Adipose tissue (tissue), 3 donors: ENCODE results near the gene RNPEPL1. TPM values are rescaled to one million over a fixed set of nuclear protein-coding genes. Genes with fewer than 3 reads are reported as not detected.

Experiments
- H3K27ac ChIP-seq: one replicate; pipeline ENCODE4 v1.5.1; 2013; ENCODE audit warnings: low read depth, low read length
- WGBS, 3 donors: extraction: QIAGEN DNeasy Blood & Tissue Kit; methylation state at CpG; one replicate each; pipeline ENCODE4 v1.1.7; 2013; 5-methylcytosine and 5-hydroxymethylcytosine counted together
- polyA plus RNA-seq, 3 donors: library from polyadenylated mRNA; stranded (reverse); fragments of 200-250 nt; gene quantifications; one replicate each; pipeline ENCODE4 v1.2.3, GENCODE V29; 2013
- donor health status: healthy with polysubstance abuse.
- donor health status: Bipolar disorder and iron deficiency.
- donor health status: healthy.

RNPEPL1 gene
- polyA plus RNA-seq, 3 donors = 53.8 to 107 (median 72.8) TPM

- no peak overlapping the region for H3K27ac ChIP-seq
- 84 to 92% (median 85%) methylated on average over 6 to 7 of the region's 7 CpGs for WGBS, 3 donors
Observed at GRCh38 chr2:240628507-240628807, 60.2 kb downstream of the RNPEPL1 start.

GRCh38 chr2:240628808-240629618 lies 60.7 kb downstream of the RNPEPL1 start:
- H3K27ac ChIP-seq = no peak overlapping the region
- 63 to 76% (median 64%) methylated on average over 20 of the region's 20 CpGs for WGBS, 3 donors

GRCh38 chr2:240629619-240629967 lies 61.3 kb downstream of the RNPEPL1 start:
- no peak overlapping the region for H3K27ac ChIP-seq
- 77 to 88% (median 84%) methylated on average over 5 of the region's 5 CpGs for WGBS, 3 donors

- WGBS, 3 donors = 93 to 94% (median 94%) methylated on average over 50 of the region's 50 CpGs
- no peak overlapping the region for H3K27ac ChIP-seq
Observed at GRCh38 chr2:240629968-240630770, 61.9 kb downstream of the RNPEPL1 start.

Other genes with a start within 250 kb of the RNPEPL1 start
- 10 to 100 TPM; 22.5 to 62.0 (median 27.1) TPM for gene GPC1, start 132.8 kb upstream of the RNPEPL1 start, polyA plus RNA-seq
- 1 to 10 TPM; 4.6 to 6.7 (median 6.5) TPM for gene ANKMY1, start 10.5 kb upstream of the RNPEPL1 start, polyA plus RNA-seq
- 1 to 10 TPM; 3.2 to 4.6 (median 4.3) TPM for gene DUSP28, start 8.1 kb upstream of the RNPEPL1 start, polyA plus RNA-seq
- gene CAPN10, start 18.2 kb downstream of the RNPEPL1 start, polyA plus RNA-seq = 10 to 100 TPM; 13.4 to 25.3 (median 18.7) TPM
- 1 to 10 TPM in 2 of 3 donors, under 1 TPM in 1; 0.60 to 2.3 (median 1.6) TPM for gene GPR35, start 57.0 kb downstream of the RNPEPL1 start, polyA plus RNA-seq
- gene AQP12B, start 114.4 kb downstream of the RNPEPL1 start, polyA plus RNA-seq = 100 to 1,000 TPM in 1 of 3 donors, under 1 TPM in 1, not detected in 1; 0.03 to 159 TPM
- 100 to 1,000 TPM in 1 of 3 donors, not detected in 2; 105 TPM for gene AQP12A, start 123.4 kb downstream of the RNPEPL1 start, polyA plus RNA-seq